ENCODE measurements around the gene BACH2. TPM values are rescaled to one million over a fixed set of nuclear protein-coding genes. Genes with fewer than 3 reads are reported as not detected.

BACH2 gene
- polyA plus RNA-seq, 1 donor (not counting 4 experiments of a cell fraction or from before 2014, with no cell fraction given): 0.50 TPM

- peak overlapping the region; percentile 7 to 58 (median 41) for H3K4me3 ChIP-seq (ENCODE audit: control insufficient read depth in 2 of 3, extremely low read depth in 1 of 3, insufficient read depth in 2 of 3, low read depth in 1 of 3, low read length in 3 of 3)
- DNase-seq (ENCODE audit: low read depth, low spot score) (no peak), FAIRE-seq (no peak)
- H2AFZ ChIP-seq (ENCODE audit: control insufficient read depth, low read length): peak overlapping the region; percentile 66
- no peaks in the 10 kb centered on the region for H3K79me2 ChIP-seq (ENCODE audit: control insufficient read depth, insufficient read depth, low read length)
- H3K4me2 ChIP-seq (ENCODE audit: control insufficient read depth, extremely low read depth, insufficient read depth, low read depth, low read length): peak overlapping the region; percentile 95
- dilution Hi-C loops (cut with MboI; ENCODE audit: extremely low pct_ligation_motif_present, low sequenced_read_pairs): no loop called here
- H3K9me1 ChIP-seq (ENCODE audit: control insufficient read depth, extremely low read depth, insufficient read depth, low read length): no peaks in the 10 kb centered on the region
- no peaks in the 10 kb centered on the region for H3K36me3 ChIP-seq (ENCODE audit: control insufficient read depth in 2 of 2, extremely low read depth in 1 of 2, insufficient read depth in 2 of 2, low read length in 2 of 2)
- peak overlapping the region; percentile 82 for H3K9ac ChIP-seq (ENCODE audit: control insufficient read depth, extremely low read depth, insufficient read depth, low read length)
- TF ChIP-seq, protein P1, sequence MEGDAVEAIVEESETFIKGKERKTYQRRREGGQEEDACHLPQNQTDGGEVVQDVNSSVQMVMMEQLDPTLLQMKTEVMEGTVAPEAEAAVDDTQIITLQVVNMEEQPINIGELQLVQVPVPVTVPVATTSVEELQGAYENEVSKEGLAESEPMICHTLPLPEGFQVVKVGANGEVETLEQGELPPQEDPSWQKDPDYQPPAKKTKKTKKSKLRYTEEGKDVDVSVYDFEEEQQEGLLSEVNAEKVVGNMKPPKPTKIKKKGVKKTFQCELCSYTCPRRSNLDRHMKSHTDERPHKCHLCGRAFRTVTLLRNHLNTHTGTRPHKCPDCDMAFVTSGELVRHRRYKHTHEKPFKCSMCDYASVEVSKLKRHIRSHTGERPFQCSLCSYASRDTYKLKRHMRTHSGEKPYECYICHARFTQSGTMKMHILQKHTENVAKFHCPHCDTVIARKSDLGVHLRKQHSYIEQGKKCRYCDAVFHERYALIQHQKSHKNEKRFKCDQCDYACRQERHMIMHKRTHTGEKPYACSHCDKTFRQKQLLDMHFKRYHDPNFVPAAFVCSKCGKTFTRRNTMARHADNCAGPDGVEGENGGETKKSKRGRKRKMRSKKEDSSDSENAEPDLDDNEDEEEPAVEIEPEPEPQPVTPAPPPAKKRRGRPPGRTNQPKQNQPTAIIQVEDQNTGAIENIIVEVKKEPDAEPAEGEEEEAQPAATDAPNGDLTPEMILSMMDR (optimal IDR thresholded peaks at IDR 0.05 in 1 of 3, IDR thresholded peaks at IDR 0.05 in 1 of 3, conservative IDR thresholded peaks at IDR 0.05 in 1 of 3; ENCODE audit: extremely low read depth in 1 of 3, insufficient read depth in 2 of 3, low read length in 3 of 3): no peak
- H3K4me1 ChIP-seq (ENCODE audit: control insufficient read depth, extremely low read depth, insufficient read depth, low read length): peaks cover 39% of the 10 kb centered on the region
- no peaks in the 10 kb centered on the region for H4K20me1 ChIP-seq (ENCODE audit: control insufficient read depth, extremely low read depth, insufficient read depth, low read length)
- H3K27ac ChIP-seq (ENCODE audit: control insufficient read depth, insufficient read depth, low read length): peak overlapping the region; percentile 94
- no peaks in the 10 kb centered on the region for H3K27me3 ChIP-seq (ENCODE audit: control insufficient read depth, extremely low read depth, insufficient read depth, low read length)
- H3K9me3 ChIP-seq (ENCODE audit: control insufficient read depth, low read depth, low read length): no peaks in the 10 kb centered on the region
These were observed 79.0 kb downstream of the BACH2 start for GRCh38 chr6:90217506-90218127.

GRCh38 chr6:90216072-90216977 lies 80.3 kb downstream of the BACH2 start:
- Histone ChIP-seq H3K27ac (ENCODE audit: control insufficient read depth, insufficient read depth, low read length) (no peak overlapping the region), H3K4me1 (ENCODE audit: control insufficient read depth, extremely low read depth, insufficient read depth, low read length) (peaks cover 34% of the 10 kb centered on the region), H4K20me1 (ENCODE audit: control insufficient read depth, extremely low read depth, insufficient read depth, low read length) (no peaks in the 10 kb centered on the region), H3K9ac (ENCODE audit: control insufficient read depth, extremely low read depth, insufficient read depth, low read length) (no peak overlapping the region), H3K79me2 (ENCODE audit: control insufficient read depth, insufficient read depth, low read length) (no peaks in the 10 kb centered on the region), H2AFZ (ENCODE audit: control insufficient read depth, low read length) (no peak overlapping the region), H3K4me2 (ENCODE audit: control insufficient read depth, extremely low read depth, insufficient read depth, low read depth, low read length) (no peak overlapping the region), H3K36me3 (ENCODE audit: control insufficient read depth in 2 of 2, extremely low read depth in 1 of 2, insufficient read depth in 2 of 2, low read length in 2 of 2) (no peaks in the 10 kb centered on the region), H3K27me3 (ENCODE audit: control insufficient read depth, extremely low read depth, insufficient read depth, low read length) (no peaks in the 10 kb centered on the region), H3K9me1 (ENCODE audit: control insufficient read depth, extremely low read depth, insufficient read depth, low read length) (no peaks in the 10 kb centered on the region), H3K9me3 (ENCODE audit: control insufficient read depth, low read depth, low read length) (no peaks in the 10 kb centered on the region), H3K4me3 (ENCODE audit: control insufficient read depth in 2 of 3, extremely low read depth in 1 of 3, insufficient read depth in 2 of 3, low read depth in 1 of 3, low read length in 3 of 3) (no peak overlapping the region)
- DNase-seq (ENCODE audit: low read depth, low spot score) (no peak), FAIRE-seq (no peak)
- no peak for TF ChIP-seq EZH2 (IDR thresholded peaks at IDR 0.05; ENCODE audit: low read length)
- TF ChIP-seq, protein P1 (optimal IDR thresholded peaks at IDR 0.05 in 1 of 3, IDR thresholded peaks at IDR 0.05 in 1 of 3, conservative IDR thresholded peaks at IDR 0.05 in 1 of 3; ENCODE audit: extremely low read depth in 1 of 3, insufficient read depth in 2 of 3, low read length in 3 of 3): no peak
- dilution Hi-C loops (cut with MboI; ENCODE audit: extremely low pct_ligation_motif_present, low sequenced_read_pairs): no loop called here

All from keratinocyte (primary cell).